ENCODE results near the gene TMEM9B.
"Not testable (repeated sequence)": the region's sequence is repeated elsewhere in the genome, so short reads cannot be mapped to it uniquely, and the experiment has no call there.

The TMEM9B gene

GRCh38 chr11:8964324-8965320 lies at the start of gene TMEM9B:
Gene TMEM9B (minus strand): TSS chr11:8964442. CDS start chr11:8964313, 129 bp downstream.
- peak; percentile 83 for DNase-seq

GRCh38 chr11:9013373-9013772 lies 49.1 kb upstream of the TMEM9B start:
- DNase-seq = no peak

GRCh38 chr11:9009538-9009937 lies 45.3 kb upstream of the TMEM9B start:
- not testable (repeated sequence) for DNase-seq

GRCh38 chr11:9008661-9009060 lies 44.4 kb upstream of the TMEM9B start:
- no peak for DNase-seq

GRCh38 chr11:9008011-9008550 lies 43.8 kb upstream of the TMEM9B start:
- no peak for DNase-seq

GRCh38 chr11:9005087-9005486 lies 40.8 kb upstream of the TMEM9B start:
- DNase-seq = no peak

GRCh38 chr11:9004183-9004926 lies 40.1 kb upstream of the TMEM9B start:
- DNase-seq = peak; percentile 22

GRCh38 chr11:9003573-9004182 lies 39.4 kb upstream of the TMEM9B start, which contains the start of gene NRIP3:
Gene NRIP3 (minus strand): TSS chr11:9004001. CDS start chr11:9003935, 66 bp downstream.
- DNase-seq = peak; percentile 66

GRCh38 chr11:9002920-9003572 lies 38.8 kb upstream of the TMEM9B start:
- DNase-seq = peak; percentile 6

- no peak for DNase-seq
These were observed 37.5 kb upstream of the TMEM9B start for GRCh38 chr11:9001736-9002135.

- no peak for DNase-seq
These were observed 33.8 kb upstream of the TMEM9B start for GRCh38 chr11:8998017-8998416.

- no peak for DNase-seq
These were observed 33.2 kb upstream of the TMEM9B start for GRCh38 chr11:8997451-8997850.

- no peak for DNase-seq
These were observed 25.2 kb upstream of the TMEM9B start for GRCh38 chr11:8989453-8989852.

GRCh38 chr11:8988329-8989234 lies 24.3 kb upstream of the TMEM9B start:
- DNase-seq = no peak

GRCh38 chr11:8987446-8987845 lies 23.2 kb upstream of the TMEM9B start:
- DNase-seq = no peak

- DNase-seq = not testable (repeated sequence)
These were observed 22.5 kb upstream of the TMEM9B start for GRCh38 chr11:8986772-8987171.

- no peak for DNase-seq
These were observed 21.2 kb upstream of the TMEM9B start for GRCh38 chr11:8985462-8985861.

GRCh38 chr11:8983552-8983951 lies 19.3 kb upstream of the TMEM9B start:
- DNase-seq = no peak

- DNase-seq = no peak
These were observed 16.2 kb upstream of the TMEM9B start for GRCh38 chr11:8980485-8980884.

- DNase-seq = not testable (repeated sequence)
These were observed 15.1 kb upstream of the TMEM9B start for GRCh38 chr11:8979365-8979764.

- DNase-seq = no peak
These were observed 8.9 kb upstream of the TMEM9B start for GRCh38 chr11:8973121-8973520.

Measured in NCI-H1105 (cell line).